D721Med (cell line): ENCODE measurements around the gene PITX1.
A peak's percentile ranks its signal among the peaks of the same experiment; 100 is the strongest.

Source experiments
- DNase-seq: peaks from one replicate; pipeline ENCODE4 v3.0.0; 2011; ENCODE audit warnings: low spot score; ENCODE audit not compliant: insufficient read length
- FAIRE-seq: peaks from 2 replicates; lab custom pipeline; 2011; peaks lifted over from hg19 to GRCh38; lab: Jason Lieb, UNC
- TF ChIP-seq, protein P1 (sequence below): IDR thresholded peaks from 2 replicates; pipeline ENCODE4 v1.5.1; 2012; ENCODE audit warnings: mild to moderate bottlenecking, control low read depth; ENCODE audit not compliant: insufficient read depth; ENCODE audit errors: missing control alignments

The PITX1 gene

DNA sequence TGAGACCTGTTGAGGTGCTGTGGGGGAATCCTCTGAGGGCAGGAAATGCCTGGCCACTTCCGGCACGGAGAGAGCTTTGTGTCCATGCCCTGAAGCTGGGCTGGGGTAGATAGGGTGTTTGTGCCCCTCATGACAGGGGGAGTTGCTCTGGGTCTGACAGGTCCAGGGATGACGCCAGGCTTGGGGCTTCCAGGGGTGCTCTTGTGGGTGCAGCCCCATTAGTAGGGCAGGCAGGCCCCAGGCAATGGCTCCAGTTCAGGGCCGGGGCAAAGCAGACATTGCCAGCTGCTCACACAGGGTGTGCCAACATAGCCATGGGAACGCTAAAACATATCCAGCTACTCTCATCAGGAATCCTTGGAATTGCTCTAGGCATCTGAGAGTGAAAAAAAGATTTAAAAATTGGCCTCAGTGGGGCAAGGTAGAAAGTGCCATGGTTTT, 21.1 kb downstream of the PITX1 start:
- FAIRE-seq (no peak), DNase-seq (peak; percentile 13)
- TF ChIP-seq, protein P1, sequence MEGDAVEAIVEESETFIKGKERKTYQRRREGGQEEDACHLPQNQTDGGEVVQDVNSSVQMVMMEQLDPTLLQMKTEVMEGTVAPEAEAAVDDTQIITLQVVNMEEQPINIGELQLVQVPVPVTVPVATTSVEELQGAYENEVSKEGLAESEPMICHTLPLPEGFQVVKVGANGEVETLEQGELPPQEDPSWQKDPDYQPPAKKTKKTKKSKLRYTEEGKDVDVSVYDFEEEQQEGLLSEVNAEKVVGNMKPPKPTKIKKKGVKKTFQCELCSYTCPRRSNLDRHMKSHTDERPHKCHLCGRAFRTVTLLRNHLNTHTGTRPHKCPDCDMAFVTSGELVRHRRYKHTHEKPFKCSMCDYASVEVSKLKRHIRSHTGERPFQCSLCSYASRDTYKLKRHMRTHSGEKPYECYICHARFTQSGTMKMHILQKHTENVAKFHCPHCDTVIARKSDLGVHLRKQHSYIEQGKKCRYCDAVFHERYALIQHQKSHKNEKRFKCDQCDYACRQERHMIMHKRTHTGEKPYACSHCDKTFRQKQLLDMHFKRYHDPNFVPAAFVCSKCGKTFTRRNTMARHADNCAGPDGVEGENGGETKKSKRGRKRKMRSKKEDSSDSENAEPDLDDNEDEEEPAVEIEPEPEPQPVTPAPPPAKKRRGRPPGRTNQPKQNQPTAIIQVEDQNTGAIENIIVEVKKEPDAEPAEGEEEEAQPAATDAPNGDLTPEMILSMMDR: no peak

DNA sequence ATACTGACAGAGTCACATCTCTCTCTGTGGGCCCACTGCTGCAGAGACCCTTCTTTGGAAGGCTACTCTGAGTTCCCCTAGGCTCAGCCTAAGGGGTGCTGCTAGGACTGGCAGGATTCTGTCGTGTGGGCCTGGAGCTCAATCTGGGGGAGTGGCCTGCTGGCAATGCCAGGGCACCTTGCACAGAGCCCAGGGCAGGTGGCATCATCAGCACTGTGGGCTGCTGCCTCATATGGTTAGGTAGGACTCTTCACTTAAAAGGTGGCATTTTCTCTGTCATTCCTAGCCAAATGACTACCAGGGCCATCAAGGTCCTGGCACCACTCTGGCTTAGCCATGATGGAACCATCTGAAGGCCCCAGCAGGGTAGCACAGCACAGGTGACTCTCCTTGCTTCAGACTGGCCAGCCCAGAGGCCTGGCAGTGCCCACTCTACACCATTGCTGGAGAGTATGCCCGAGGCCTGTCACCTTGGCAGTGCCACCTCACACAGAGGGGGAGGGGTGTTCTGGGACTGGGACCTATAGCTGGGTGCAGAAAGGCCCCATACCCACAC, 21.9 kb downstream of the PITX1 start:
- DNase-seq: peak; percentile 3
- TF ChIP-seq, protein P1: no peak
- no peak for FAIRE-seq

DNA sequence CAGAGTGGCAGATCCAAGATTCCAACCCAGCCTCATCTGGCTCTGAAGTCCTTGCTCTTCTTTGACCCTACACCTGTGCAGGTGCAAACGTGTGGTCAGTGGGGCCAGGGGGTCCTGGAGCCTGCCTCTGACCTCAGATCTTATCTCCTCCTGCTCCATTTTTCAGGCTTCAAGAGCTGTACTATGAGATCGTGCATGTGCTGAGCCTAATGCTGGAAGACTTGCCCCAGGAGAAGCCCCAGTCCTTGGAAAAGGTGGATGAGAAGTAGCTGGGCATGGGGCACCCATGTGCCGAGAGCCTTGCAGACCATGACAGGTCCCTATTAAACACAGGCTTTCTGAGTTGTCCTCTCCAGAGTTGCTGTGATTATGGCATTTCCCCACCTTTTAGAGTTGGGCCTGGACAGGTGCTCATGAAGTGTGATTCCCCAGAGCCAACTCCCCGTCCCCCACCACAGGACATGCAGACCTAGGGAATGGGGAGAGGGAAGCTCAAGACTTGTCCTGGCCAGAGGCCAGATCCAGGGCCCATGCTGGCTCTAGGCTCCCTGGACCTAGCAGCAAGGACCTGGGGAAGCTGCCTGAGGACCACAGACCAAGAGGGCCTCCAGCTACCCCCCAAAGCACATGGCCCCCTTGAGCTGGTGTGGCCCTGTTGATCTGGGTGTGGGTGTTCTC, 22.5 kb downstream of the PITX1 start:
- no peak for FAIRE-seq
- DNase-seq: peak; percentile 16
- TF ChIP-seq, protein P1: no peak

DNA sequence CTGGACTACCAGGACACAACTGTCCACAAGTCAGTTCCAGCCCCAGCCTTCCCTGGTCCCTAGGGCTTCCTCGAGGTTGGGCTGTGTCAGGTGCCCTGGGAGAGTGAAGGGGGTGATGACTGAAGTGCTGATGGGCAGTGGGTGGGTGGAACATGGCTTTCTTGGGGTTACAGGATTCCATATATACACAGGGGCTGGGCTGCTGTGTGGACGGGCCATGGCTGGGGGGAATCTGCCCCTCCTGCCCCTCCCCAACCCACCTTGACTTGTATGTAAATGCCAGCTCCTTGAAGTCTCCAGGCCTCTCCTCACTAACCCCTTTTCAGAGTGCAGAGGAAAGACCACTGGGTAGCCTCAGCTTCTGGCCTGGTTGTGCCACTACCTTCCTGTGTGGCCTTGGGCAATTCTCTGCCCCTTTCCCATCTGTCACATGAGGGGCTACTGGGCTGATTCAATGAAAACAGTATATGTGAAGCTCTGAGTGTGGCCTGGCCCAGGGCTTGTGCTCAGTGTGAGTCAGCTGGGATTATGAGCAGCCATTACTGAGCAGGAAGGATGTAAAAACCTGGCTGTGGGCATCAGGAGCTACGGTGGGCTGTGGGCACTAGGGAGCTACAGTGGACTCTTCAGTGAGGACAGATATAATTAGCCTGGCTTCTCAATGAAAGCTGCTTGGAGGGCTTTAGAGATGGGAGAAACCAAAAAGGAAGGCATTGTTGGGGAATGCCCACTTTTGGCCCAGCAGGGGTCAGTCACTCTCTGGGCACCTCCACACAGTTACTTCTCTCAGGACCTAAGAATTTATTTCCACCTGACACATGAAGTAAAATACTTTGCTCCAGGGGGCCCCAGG, 23.3 kb downstream of the PITX1 start:
- DNase-seq: peak; percentile 25
- TF ChIP-seq, protein P1: peak; percentile 5
- no peak for FAIRE-seq

DNA sequence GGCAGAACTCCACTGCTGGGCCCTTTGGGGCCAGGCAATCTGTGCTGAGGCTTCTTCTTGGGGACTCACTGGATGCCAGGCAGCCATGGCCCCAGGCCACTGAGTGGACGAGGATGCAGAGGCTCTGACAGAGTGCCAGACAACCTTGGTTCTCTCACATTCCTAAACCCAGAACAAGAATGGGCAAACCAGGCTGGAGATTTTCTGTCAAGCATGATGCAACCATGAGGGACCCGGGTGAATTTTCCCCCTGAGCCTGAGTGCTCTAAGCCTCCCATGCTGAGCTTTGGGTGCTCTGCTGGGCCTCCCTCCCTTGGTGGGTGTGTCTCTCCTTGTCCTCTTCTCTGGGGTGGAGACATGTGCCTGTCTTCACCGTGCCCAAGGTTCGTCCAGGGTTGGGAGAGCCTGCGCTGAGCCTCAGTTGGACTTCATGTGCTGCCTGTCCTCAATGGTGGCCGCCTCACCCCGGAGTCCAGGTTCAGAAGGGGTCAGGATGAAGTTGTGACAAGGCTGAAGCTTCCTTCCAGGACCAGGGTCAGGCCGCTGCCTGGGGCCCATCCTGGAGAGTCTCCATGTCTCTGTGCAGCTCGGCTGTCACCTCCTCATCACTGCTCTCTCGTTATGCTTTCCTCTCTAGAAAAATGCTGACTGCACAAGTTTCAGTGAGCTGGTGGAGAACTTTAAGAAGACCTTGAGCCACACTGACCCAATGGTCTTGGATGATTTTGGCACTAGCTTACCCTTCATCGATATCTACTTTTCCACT, 24.1 kb downstream of the PITX1 start:
- TF ChIP-seq, protein P1: no peak

DNA sequence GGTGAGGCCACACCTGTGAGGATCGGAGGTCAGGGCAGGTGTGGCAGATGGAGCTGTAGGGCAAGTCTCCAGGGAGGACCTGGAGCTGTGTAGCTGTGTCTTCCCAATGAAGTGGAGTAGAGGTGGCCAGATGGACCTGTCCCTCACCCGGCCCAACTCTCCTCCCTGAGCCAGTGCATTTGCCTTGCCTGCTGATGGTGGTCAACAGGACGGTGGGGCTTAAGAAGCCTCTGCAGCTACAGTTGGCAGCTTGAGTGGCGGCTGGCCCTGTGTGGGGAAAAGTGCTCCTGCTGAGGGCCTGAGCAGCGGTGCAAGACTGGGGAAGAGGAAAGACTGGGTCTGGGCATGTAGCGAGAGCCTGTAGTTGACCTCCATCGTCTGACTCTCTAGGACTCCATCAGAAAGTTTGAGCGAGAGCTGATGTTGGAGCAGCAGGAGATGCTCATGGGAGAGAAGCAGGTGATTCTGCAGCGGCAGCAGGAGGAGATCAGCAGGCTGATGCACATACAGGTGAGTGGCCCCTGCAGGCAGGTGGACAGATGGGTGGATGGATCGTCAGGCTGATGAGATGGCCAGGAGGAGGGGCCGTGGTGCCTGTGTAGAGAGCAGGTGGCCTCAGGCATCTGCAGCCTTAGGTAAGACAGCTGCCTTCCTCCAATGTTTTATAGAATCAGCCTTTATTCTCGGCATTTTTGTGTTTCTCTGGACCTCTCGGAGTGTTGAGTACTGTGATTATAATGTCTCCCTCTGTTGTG, 24.9 kb downstream of the PITX1 start:
- peak; percentile 11 for DNase-seq
- FAIRE-seq: no peak
- TF ChIP-seq, protein P1: no peak

More for the DNA sequence above, 24.1 kb downstream of the PITX1 start:
- peak; percentile 21 for DNase-seq
- no peak for FAIRE-seq
